Measurements from ENCODE around the gene HYLS1. TPM values are rescaled to one million over a fixed set of nuclear protein-coding genes. Genes with fewer than 3 reads are reported as not detected.

HYLS1 gene
- total and polyA plus RNA-seq, 10 of the 15 experiments (the other 5 are each of a cell fraction or from before 2014, with no cell fraction given): 11.7 to 35.1 (median 17.6) TPM

- Histone ChIP-seq H3K27me3 (replicated peaks in 1 of 2; ENCODE audit: control insufficient read depth in 2 of 2, insufficient read depth in 2 of 2, low read length in 1 of 2) (no peaks in the 10 kb centered on the region), H3K4me3 (no peak overlapping the region), H4K20me1 (ENCODE audit: control insufficient read depth, insufficient read depth) (no peaks in the 10 kb centered on the region), H3K4me2 (ENCODE audit: control insufficient read depth, insufficient read depth) (no peak overlapping the region), H3K9me3 (replicated peaks; ENCODE audit: control insufficient read depth, insufficient read depth, low read length) (no peaks in the 10 kb centered on the region), H3K9ac (ENCODE audit: control insufficient read depth, insufficient read depth, low read length) (no peak overlapping the region), H3K4me1 (ENCODE audit: control insufficient read depth, insufficient read depth, low read length) (no peaks in the 10 kb centered on the region), H3K79me2 (ENCODE audit: control insufficient read depth, insufficient read depth, low read length) (no peaks in the 10 kb centered on the region), H2AFZ (ENCODE audit: control insufficient read depth, low read depth, low read length) (no peak overlapping the region), H3K27ac (ENCODE audit: control insufficient read depth, insufficient read depth) (no peak overlapping the region), H3K36me3 (ENCODE audit: control insufficient read depth in 2 of 2, insufficient read depth in 2 of 2, low read length in 1 of 2) (no peaks in the 10 kb centered on the region)
- RAD21 ChIA-PET (ENCODE audit: unreplicated experiment): interaction anchor here (1.1 to 3.7 kb wide), 2 partner anchors 264 to 268 kb away, joined by 4 to 27 read pairs; no protein-coding TSS in a partner anchor
- intact Hi-C loops (cut with micrococcal nuclease; ENCODE audit: unreplicated experiment): loop anchor here (10.0 kb wide), 1 partner anchor 390 kb away; no protein-coding TSS in a partner anchor
- in situ Hi-C loops (cut with MboI): no loop called here
- TF ChIP-seq CHD4 (IDR thresholded peaks at IDR 0.05): no peak
- DNase-seq (ENCODE audit: low read depth, low spot score) (no peak), ATAC-seq (no peak), FAIRE-seq (no peak)
- SMC1A ChIA-PET (ENCODE audit: uncharacterized antibody, unreplicated experiment): interaction anchor here (0.6 to 6.3 kb wide), 5 partner anchors 15 to 270 kb away, joined by 3 to 61 read pairs (median 5); no protein-coding TSS in a partner anchor
- WGBS (ENCODE audit: insufficient coverage, insufficient replicate concordance, low lambda C conversion rate, missing lambda C conversion rate): 15% methylated on average over 6 of the region's 6 CpGs
- CTCF ChIA-PET: interaction anchor here (0.7 to 5.9 kb wide), 6 partner anchors 13 to 560 kb away, joined by 3 to 120 read pairs (median 4); no protein-coding TSS in a partner anchor
- POLR2A ChIA-PET: no interaction called here
- no TSS peak for BruUV-seq (replicated peaks)
Measured at GRCh38 chr11:125925247-125925740, 37.8 kb downstream of the HYLS1 start.

- RAD21 ChIA-PET (ENCODE audit: unreplicated experiment): interaction anchor here (1.1 to 3.7 kb wide), 2 partner anchors 264 to 268 kb away, joined by 4 to 27 read pairs; no protein-coding TSS in a partner anchor
- POLR2A ChIA-PET: no interaction called here
- Histone ChIP-seq H3K9ac (ENCODE audit: control insufficient read depth, insufficient read depth, low read length) (no peak overlapping the region), H3K4me2 (ENCODE audit: control insufficient read depth, insufficient read depth) (no peak overlapping the region), H3K79me2 (ENCODE audit: control insufficient read depth, insufficient read depth, low read length) (no peaks in the 10 kb centered on the region), H3K4me3 (no peak overlapping the region), H3K27me3 (replicated peaks in 1 of 2; ENCODE audit: control insufficient read depth in 2 of 2, insufficient read depth in 2 of 2, low read length in 1 of 2) (no peaks in the 10 kb centered on the region), H3K9me3 (replicated peaks; ENCODE audit: control insufficient read depth, insufficient read depth, low read length) (no peaks in the 10 kb centered on the region), H2AFZ (ENCODE audit: control insufficient read depth, low read depth, low read length) (no peak overlapping the region), H4K20me1 (ENCODE audit: control insufficient read depth, insufficient read depth) (no peaks in the 10 kb centered on the region), H3K4me1 (ENCODE audit: control insufficient read depth, insufficient read depth, low read length) (no peaks in the 10 kb centered on the region), H3K36me3 (ENCODE audit: control insufficient read depth in 2 of 2, insufficient read depth in 2 of 2, low read length in 1 of 2) (no peaks in the 10 kb centered on the region), H3K27ac (ENCODE audit: control insufficient read depth, insufficient read depth) (no peak overlapping the region)
- in situ Hi-C loops (cut with MboI) (no loop called here), intact Hi-C loops (cut with micrococcal nuclease; ENCODE audit: unreplicated experiment) (loop anchor here (10.0 kb wide), 1 partner anchor 389 kb away; no protein-coding TSS in a partner anchor)
- no peak for FAIRE-seq
- CTCF ChIA-PET: interaction anchor here (1.1 to 5.9 kb wide), 4 partner anchors 13 to 559 kb away, joined by 3 to 120 read pairs (median 4); no protein-coding TSS in a partner anchor
- no peak for DNase-seq (ENCODE audit: low read depth, low spot score)
- ATAC-seq: no peak
- SMC1A ChIA-PET (ENCODE audit: uncharacterized antibody, unreplicated experiment): interaction anchor here (0.6 to 6.3 kb wide), 4 partner anchors 135 to 269 kb away, joined by 3 to 61 read pairs (median 4); no protein-coding TSS in a partner anchor
- 0% methylated on average over 3 of the region's 3 CpGs for WGBS (ENCODE audit: insufficient coverage, insufficient replicate concordance, low lambda C conversion rate, missing lambda C conversion rate)
- BruUV-seq (replicated peaks): no TSS peak
- TF ChIP-seq IRF5 (IDR thresholded peaks at IDR 0.05; ENCODE audit: borderline replicate concordance) (no peak), PML (IDR thresholded peaks at IDR 0.05; ENCODE audit: low read length) (no peak), TCF7 (IDR thresholded peaks at IDR 0.05; ENCODE audit: borderline replicate concordance) (no peak), LARP7 (IDR thresholded peaks at IDR 0.05) (no peak), ZBTB33 (IDR thresholded peaks at IDR 0.05) (no peak), EP300 (IDR thresholded peaks at IDR 0.05; ENCODE audit: borderline replicate concordance in 1 of 2, control insufficient read depth in 1 of 2, low read depth in 2 of 2, low read length in 2 of 2) (no peak), RUNX3 (IDR thresholded peaks at IDR 0.05; ENCODE audit: low read length) (no peak), SMARCA5 (IDR thresholded peaks at IDR 0.05) (no peak), ZBTB11 (CRISPR knock-in tag; IDR thresholded peaks at IDR 0.05) (no peak)
Measured at GRCh38 chr11:125925804-125926203, 38.3 kb downstream of the HYLS1 start.
